ENCODE data around the gene FLYWCH1.

The FLYWCH1 gene

DNA sequence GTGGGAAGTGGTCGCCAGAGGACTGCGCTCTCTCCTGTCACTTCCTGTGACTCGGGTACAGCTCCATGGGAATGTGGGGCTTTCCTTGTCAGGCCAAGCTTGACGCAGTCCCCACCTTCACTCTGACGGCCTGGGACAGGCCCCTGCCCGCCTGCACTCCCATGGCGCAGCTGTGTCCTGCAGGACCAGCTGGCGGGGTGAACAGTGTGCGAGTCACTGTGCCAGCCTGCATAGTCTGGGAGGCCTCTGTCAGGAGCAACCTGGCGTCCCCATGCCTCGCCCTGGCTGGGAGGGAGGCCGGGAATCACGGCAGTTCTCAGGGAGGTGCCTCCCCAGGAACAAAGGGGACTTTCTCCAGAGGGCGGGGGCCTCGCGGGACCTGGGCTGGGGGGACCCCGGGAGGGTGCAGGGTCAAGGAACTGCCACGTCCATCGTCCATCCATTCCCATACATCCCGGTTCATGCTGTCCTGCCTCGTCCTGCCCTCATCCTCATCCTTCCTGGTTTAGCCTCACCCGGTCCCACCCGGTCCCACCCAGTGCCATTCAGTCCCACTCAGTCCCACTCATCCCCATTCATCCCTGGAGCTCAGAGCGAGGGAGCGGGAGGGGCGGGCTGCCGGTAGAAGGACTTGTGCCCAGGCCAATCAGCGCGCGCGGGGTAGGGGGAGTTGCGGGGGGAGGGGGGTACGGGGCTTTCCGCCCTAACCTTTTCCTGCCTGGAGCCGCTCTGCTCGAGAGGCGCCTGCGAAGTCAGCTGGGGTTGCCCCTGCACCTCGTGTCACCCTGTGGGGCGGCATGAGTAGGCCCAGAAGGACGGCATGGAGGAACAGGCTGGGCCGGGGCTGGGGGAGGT lies 13.4 kb downstream of the FLYWCH1 start:
- Histone ChIP-seq H3K9me3 (ENCODE audit: insufficient read depth, low read depth, low read length) (no peaks in the 10 kb centered on the region), H3K79me2 (ENCODE audit: insufficient read depth, low read length) (no peaks in the 10 kb centered on the region), H3K36me3 (ENCODE audit: insufficient read depth, low read length) (no peaks in the 10 kb centered on the region), H3K27me3 (ENCODE audit: insufficient read depth, low read length, poor library complexity, severe bottlenecking) (no peaks in the 10 kb centered on the region), H3K4me2 (ENCODE audit: low read depth, low read length, poor library complexity, severe bottlenecking) (no peak overlapping the region), H3K4me3 (ENCODE audit: low read length, poor library complexity, severe bottlenecking) (no peak overlapping the region), H2AFZ (ENCODE audit: low read length) (no peak overlapping the region), H3K9me2 (replicated peaks; ENCODE audit: low read depth, low read length) (no peaks in the 10 kb centered on the region), H3K4me1 (ENCODE audit: insufficient read depth, low read length, poor library complexity, severe bottlenecking) (no peaks in the 10 kb centered on the region), H3F3A (ENCODE audit: low read depth) (no peaks in the 10 kb centered on the region), H3K9ac (ENCODE audit: low read depth, low read length, poor library complexity, severe bottlenecking) (no peak overlapping the region), H4K20me1 (ENCODE audit: insufficient read depth, low read length, poor library complexity, severe bottlenecking) (no peaks in the 10 kb centered on the region)
- TF ChIP-seq EZH2phosphoT487 (IDR thresholded peaks at IDR 0.05; ENCODE audit: borderline replicate concordance): no peak
- TF ChIP-seq, protein P1, sequence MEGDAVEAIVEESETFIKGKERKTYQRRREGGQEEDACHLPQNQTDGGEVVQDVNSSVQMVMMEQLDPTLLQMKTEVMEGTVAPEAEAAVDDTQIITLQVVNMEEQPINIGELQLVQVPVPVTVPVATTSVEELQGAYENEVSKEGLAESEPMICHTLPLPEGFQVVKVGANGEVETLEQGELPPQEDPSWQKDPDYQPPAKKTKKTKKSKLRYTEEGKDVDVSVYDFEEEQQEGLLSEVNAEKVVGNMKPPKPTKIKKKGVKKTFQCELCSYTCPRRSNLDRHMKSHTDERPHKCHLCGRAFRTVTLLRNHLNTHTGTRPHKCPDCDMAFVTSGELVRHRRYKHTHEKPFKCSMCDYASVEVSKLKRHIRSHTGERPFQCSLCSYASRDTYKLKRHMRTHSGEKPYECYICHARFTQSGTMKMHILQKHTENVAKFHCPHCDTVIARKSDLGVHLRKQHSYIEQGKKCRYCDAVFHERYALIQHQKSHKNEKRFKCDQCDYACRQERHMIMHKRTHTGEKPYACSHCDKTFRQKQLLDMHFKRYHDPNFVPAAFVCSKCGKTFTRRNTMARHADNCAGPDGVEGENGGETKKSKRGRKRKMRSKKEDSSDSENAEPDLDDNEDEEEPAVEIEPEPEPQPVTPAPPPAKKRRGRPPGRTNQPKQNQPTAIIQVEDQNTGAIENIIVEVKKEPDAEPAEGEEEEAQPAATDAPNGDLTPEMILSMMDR (conservative IDR thresholded peaks at IDR 0.05; ENCODE audit: low read length): no peak

DNA sequence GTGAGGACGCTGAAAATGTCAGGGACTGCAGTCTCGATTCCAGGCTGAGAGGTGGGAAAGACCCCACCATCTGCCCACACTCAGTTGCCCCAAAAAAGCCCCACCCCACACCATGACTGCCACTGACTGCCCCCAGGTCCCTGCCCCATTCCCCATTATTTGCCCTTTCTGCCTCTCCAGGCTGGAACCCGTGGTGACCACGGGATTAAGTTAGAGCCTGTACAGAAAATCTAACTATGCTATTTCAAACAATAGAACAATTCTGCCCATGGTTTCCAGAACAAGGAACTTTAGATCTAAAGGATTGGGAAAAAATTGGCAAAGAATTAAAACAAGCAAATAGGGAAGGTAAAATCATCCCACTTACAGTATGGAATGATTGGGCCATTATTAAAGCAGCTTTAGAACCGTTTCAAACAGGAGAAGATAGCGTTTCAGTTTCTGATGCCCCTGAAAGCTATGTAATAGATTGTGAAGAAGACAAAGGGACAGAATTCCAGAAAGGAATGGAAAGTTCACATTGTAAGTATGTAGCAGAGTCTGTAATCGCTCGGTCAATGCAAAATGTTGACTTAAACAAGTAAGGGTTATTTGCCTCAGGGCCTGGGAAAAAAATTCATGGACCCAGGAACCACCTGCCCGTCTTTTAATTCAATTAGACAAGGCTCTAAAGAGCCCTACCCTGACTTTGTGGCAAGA lies 14.4 kb downstream of the FLYWCH1 start:
- H3K79me2 ChIP-seq (ENCODE audit: insufficient read depth, low read length): no peaks in the 10 kb centered on the region
- TF ChIP-seq, protein P1 (conservative IDR thresholded peaks at IDR 0.05; ENCODE audit: low read length): no peak
- no peak for TF ChIP-seq EZH2phosphoT487 (IDR thresholded peaks at IDR 0.05; ENCODE audit: borderline replicate concordance)
- H3K36me3 ChIP-seq (ENCODE audit: insufficient read depth, low read length): no peaks in the 10 kb centered on the region
- H4K20me1 ChIP-seq (ENCODE audit: insufficient read depth, low read length, poor library complexity, severe bottlenecking): no peaks in the 10 kb centered on the region
- no peak overlapping the region for H3K4me3 ChIP-seq (ENCODE audit: low read length, poor library complexity, severe bottlenecking)
- no peaks in the 10 kb centered on the region for H3K9me3 ChIP-seq (ENCODE audit: insufficient read depth, low read depth, low read length)
- no peak overlapping the region for H2AFZ ChIP-seq (ENCODE audit: low read length)
- no peaks in the 10 kb centered on the region for H3K27me3 ChIP-seq (ENCODE audit: insufficient read depth, low read length, poor library complexity, severe bottlenecking)
- no peaks in the 10 kb centered on the region for H3F3A ChIP-seq (ENCODE audit: low read depth)
- no peaks in the 10 kb centered on the region for H3K4me1 ChIP-seq (ENCODE audit: insufficient read depth, low read length, poor library complexity, severe bottlenecking)
- no peak overlapping the region for H3K9ac ChIP-seq (ENCODE audit: low read depth, low read length, poor library complexity, severe bottlenecking)
- H3K9me2 ChIP-seq (replicated peaks; ENCODE audit: low read depth, low read length): no peaks in the 10 kb centered on the region
- no peak overlapping the region for H3K4me2 ChIP-seq (ENCODE audit: low read depth, low read length, poor library complexity, severe bottlenecking)

DNA sequence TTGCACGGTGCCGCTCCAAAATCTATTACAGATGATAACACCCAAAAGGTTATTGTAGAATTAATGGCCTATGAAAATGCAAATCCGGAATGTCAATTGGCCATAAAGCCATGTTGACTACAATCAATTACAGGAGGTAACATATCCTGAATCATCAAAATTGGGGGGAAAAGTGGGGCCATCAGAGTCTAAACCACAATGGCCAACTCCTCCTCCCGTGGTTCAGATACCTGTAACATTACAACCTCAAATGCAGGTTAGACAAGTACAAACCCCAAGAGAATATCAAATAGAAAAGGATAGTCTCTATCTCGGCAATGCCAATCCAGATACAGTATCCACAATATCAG lies 14.9 kb downstream of the FLYWCH1 start:
- TF ChIP-seq, protein P1 (conservative IDR thresholded peaks at IDR 0.05; ENCODE audit: low read length): no peak
- no peak for TF ChIP-seq EZH2phosphoT487 (IDR thresholded peaks at IDR 0.05; ENCODE audit: borderline replicate concordance)
- Histone ChIP-seq H3K9me2 (replicated peaks; ENCODE audit: low read depth, low read length) (no peaks in the 10 kb centered on the region), H3K36me3 (ENCODE audit: insufficient read depth, low read length) (no peaks in the 10 kb centered on the region), H2AFZ (ENCODE audit: low read length) (no peak overlapping the region), H3F3A (ENCODE audit: low read depth) (no peaks in the 10 kb centered on the region), H3K27me3 (ENCODE audit: insufficient read depth, low read length, poor library complexity, severe bottlenecking) (no peaks in the 10 kb centered on the region), H3K4me3 (ENCODE audit: low read length, poor library complexity, severe bottlenecking) (no peak overlapping the region), H3K79me2 (ENCODE audit: insufficient read depth, low read length) (no peaks in the 10 kb centered on the region), H3K9me3 (ENCODE audit: insufficient read depth, low read depth, low read length) (no peaks in the 10 kb centered on the region), H4K20me1 (ENCODE audit: insufficient read depth, low read length, poor library complexity, severe bottlenecking) (no peaks in the 10 kb centered on the region), H3K4me2 (ENCODE audit: low read depth, low read length, poor library complexity, severe bottlenecking) (no peak overlapping the region), H3K9ac (ENCODE audit: low read depth, low read length, poor library complexity, severe bottlenecking) (no peak overlapping the region), H3K4me1 (ENCODE audit: insufficient read depth, low read length, poor library complexity, severe bottlenecking) (no peaks in the 10 kb centered on the region)

Data from Loucy (cell line).